GM12891 (cell line): ENCODE results near the gene DNAH10.

Experiments
- DNase-seq: peaks from one replicate; pipeline ENCODE4 v3.0.0; 2011; ENCODE audit warnings: low spot score; ENCODE audit not compliant: insufficient read length
- FAIRE-seq: peaks from 2 replicates; lab custom pipeline; 2011; peaks lifted over from hg19 to GRCh38; lab: Jason Lieb, UNC
- PAX5 ChIP-seq: IDR thresholded peaks from 2 replicates; pipeline ENCODE4 v1.6.1; 2011; ENCODE audit warnings: low read length, moderate library complexity, mild to moderate bottlenecking; ENCODE audit not compliant: insufficient read depth, severe bottlenecking
- POLR2A ChIP-seq: IDR thresholded peaks from 2 replicates; pipeline ENCODE4 v1.6.1; 2011; ENCODE audit warnings: low read depth, low read length, control low read depth
- POLR2AphosphoS5 ChIP-seq: IDR thresholded peaks from 2 replicates; pipeline ENCODE4 v1.6.1; 2011; ENCODE audit warnings: low read depth, low read length, control low read depth
- POU2F2 ChIP-seq: IDR thresholded peaks from 2 replicates; pipeline ENCODE4 v1.6.1; 2011; ENCODE audit warnings: low read depth, mild to moderate bottlenecking, control low read depth, low read length, moderate library complexity
- SPI1 ChIP-seq: IDR thresholded peaks from 2 replicates; pipeline ENCODE4 v1.6.1; 2011; ENCODE audit warnings: low read depth, low read length, control low read depth
- TAF1 ChIP-seq: IDR thresholded peaks from 2 replicates; pipeline ENCODE4 v1.6.1; 2011; ENCODE audit warnings: low read depth, low read length, control low read depth

DNAH10 gene

GRCh38 chr12:123933214-123933613 lies 171.1 kb downstream of the DNAH10 start:
- no peak for TF ChIP-seq PAX5
- TF ChIP-seq TAF1 = no peak
- FAIRE-seq (no peak), DNase-seq (no peak)

GRCh38 chr12:123934016-123934620 lies 172.0 kb downstream of the DNAH10 start:
- DNase-seq (no peak), FAIRE-seq (no peak)
- TF ChIP-seq POU2F2 (no peak), TAF1 (no peak), POLR2AphosphoS5 (no peak), PAX5 (no peak), SPI1 (no peak), POLR2A (no peak)

DNA sequence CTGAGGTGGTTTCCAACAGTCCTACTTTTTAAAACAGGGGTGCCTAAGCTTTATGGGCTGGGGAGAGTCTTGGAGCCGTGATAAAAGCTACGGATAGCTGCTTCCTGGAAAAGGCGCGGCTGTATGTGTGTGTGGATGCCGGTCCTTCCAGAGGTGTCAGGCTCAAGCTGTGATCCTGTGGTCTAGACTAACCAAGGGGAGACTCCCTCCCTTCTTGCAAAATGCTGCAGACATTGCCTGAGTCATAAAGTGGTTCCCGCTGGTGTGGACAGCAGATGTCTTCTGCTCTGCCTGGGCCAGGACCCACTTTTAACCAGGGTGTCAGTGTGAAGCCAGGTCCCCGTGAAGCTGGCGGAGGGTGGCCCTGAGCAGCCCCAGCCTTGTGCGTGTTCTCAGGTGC lies 172.7 kb downstream of the DNAH10 start:
- FAIRE-seq (no peak), DNase-seq (no peak)
- TF ChIP-seq TAF1 = no peak
- no peak for TF ChIP-seq POLR2AphosphoS5
- TF ChIP-seq PAX5 = no peak
- TF ChIP-seq POU2F2 = no peak
- TF ChIP-seq SPI1 = no peak
- TF ChIP-seq POLR2A = no peak

- no peak for FAIRE-seq
- TF ChIP-seq PAX5 (no peak), POU2F2 (no peak), TAF1 (no peak), POLR2AphosphoS5 (no peak), SPI1 (no peak), POLR2A (no peak)
- DNase-seq = no peak
These were observed 173.9 kb downstream of the DNAH10 start for GRCh38 chr12:123935956-123936355.

- no peak for FAIRE-seq
- no peak for TF ChIP-seq PAX5
- no peak for TF ChIP-seq POLR2A
- TF ChIP-seq POU2F2 = no peak
- no peak for DNase-seq
These were observed 174.4 kb downstream of the DNAH10 start for GRCh38 chr12:123936471-123936870.

DNA sequence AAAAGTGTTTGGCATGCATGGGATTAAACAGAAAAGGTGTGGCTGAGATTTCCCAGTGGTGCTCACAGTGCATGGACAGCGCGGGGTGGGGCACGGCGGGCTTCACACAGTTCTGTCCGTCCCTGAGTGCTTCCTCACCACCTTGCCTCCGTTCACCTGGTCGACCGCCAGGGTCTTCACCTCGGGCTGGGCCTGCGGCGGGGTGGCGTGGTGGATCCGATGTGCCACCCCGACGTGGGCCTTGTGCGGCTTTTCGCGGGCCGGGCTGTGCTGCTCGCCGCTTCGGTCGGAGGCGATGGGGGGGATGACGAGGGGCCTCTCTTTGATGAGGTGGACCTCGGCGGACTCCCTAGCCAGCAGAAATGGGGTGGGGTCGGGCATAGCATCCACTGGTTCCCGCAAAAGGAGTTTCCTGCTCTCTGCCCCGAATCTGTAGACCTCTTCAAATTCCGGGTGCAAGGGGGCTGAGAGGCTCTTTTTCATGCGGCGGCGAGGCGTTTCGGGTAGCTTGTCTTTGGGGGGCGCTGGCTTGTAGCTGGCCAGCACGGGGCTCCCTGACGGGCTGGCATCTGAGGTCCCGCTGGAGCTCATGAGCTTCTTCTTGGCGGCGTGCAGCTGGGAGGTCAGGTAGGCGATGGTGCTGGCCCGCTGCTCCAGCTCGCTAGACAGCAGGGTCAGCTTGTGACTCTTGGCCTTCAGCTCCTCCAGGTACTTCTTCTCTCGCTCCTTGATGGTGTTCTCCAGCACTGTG lies 175.0 kb downstream of the DNAH10 start:
- no peak for DNase-seq
- TF ChIP-seq POLR2A (no peak), POLR2AphosphoS5 (no peak), POU2F2 (no peak), TAF1 (no peak), SPI1 (no peak), PAX5 (no peak)
- no peak for FAIRE-seq

- DNase-seq = peak; percentile 56
- peak; percentile 76 for FAIRE-seq
These were observed 175.8 kb downstream of the DNAH10 start for GRCh38 chr12:123937707-123938591.

DNA sequence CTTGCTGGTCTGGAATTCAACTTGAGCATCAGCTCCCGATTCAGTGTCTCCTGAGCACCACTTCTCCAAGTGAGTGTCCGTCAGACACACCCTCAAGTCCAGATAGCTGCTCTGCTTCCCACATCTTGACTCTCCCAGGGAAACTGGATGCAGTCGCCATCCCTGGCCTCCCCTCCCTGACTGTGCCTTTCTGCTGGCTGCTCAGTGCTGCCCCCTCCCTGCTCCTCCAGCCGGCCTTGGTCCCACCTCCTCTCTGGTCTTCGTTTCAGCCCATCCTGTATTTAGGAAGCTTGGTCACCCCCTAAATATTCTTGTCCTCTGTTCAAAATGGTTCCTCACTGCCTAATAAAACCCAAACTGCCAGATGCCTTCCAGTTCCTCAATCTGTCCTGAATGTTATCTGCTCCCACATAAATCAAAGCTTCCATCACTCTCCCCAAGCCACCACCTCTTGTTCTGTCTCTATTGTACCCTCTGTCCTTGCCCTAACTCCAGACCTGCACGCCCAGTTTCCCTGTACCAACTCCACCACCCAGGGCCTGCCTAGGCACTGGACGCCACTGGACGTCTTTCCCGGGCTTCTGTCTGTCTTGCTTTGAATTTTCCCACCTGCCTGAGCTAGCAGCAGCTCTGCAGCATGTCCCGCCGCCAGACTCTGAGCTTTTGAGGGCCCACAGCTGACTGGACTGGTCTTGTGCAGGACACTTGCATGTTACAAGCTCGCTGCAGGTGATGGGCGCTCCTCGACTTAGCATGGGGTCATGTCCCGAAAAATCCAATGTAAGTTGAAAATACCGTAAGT lies 176.8 kb downstream of the DNAH10 start:
- TF ChIP-seq SPI1 = no peak
- peak; percentile 16 for FAIRE-seq
- no peak for DNase-seq

More at GRCh38 chr12:123937707-123938591, 175.8 kb downstream of the DNAH10 start:
- TF ChIP-seq PAX5 = no peak
- peak; percentile 52; the same call in 1 of the 2 replicates for TF ChIP-seq SPI1
- no peak for TF ChIP-seq TAF1
- no peak for TF ChIP-seq POU2F2
- no peak for TF ChIP-seq POLR2A
- TF ChIP-seq POLR2AphosphoS5 = no peak

- DNase-seq (no peak), FAIRE-seq (no peak)
- no peak for TF ChIP-seq SPI1
- TF ChIP-seq POLR2AphosphoS5 = no peak
- no peak for TF ChIP-seq POLR2A
These were observed 177.9 kb downstream of the DNAH10 start for GRCh38 chr12:123939716-123940626.
